Type B pancreatic cell (in vitro differentiated cells): ENCODE results near the gene SMIM38. TPM values are rescaled to one million over a fixed set of nuclear protein-coding genes. Genes with fewer than 3 reads are reported as not detected.
"Not testable (repeated sequence)": the region's sequence is repeated elsewhere in the genome, so short reads cannot be mapped to it uniquely, and the experiment has no call there.

Source experiments
- DNase-seq: peaks from one replicate; pipeline ENCODE4 v3.0.0; 2021; ENCODE audit warnings: mixed read lengths; ENCODE audit not compliant: unreplicated experiment; ENCODE audit errors: extremely low spot score
- H3K27ac Mint-ChIP-seq: 2 replicates; pipeline ENCODE4 v1.8.0; 2021; ENCODE audit warnings: mild to moderate bottlenecking, mixed read lengths
- H3K27me3 Mint-ChIP-seq: 2 replicates; pipeline ENCODE4 v1.8.0; 2021; ENCODE audit warnings: mixed read lengths
- H3K36me3 Mint-ChIP-seq: 2 replicates; pipeline ENCODE4 v1.8.0; 2021; ENCODE audit warnings: mixed read lengths
- H3K4me1 Mint-ChIP-seq: one replicate; pipeline ENCODE4 v1.8.0; 2021; ENCODE audit warnings: mixed read lengths; ENCODE audit not compliant: unreplicated experiment
- H3K4me3 Mint-ChIP-seq: 2 replicates; pipeline ENCODE4 v1.8.0; 2021; ENCODE audit warnings: mild to moderate bottlenecking, mixed read lengths
- H3K9me3 Mint-ChIP-seq: 2 replicates; pipeline ENCODE4 v1.8.0; 2021; ENCODE audit warnings: mixed read lengths
- CTCF ChIP-seq: fragments of 200-600 bp; sonication (generic); conservative IDR thresholded peaks from 2 replicates; pipeline ENCODE4 v1.5.0; 2021; ENCODE audit warnings: antibody characterized with exemption, mild to moderate bottlenecking
- total RNA-seq: library from RNA; stranded (reverse); gene quantifications from 2 replicates; pipeline ENCODE4 v1.2.1, GENCODE V29; 2021; ENCODE audit warnings: low replicate concordance

SMIM38 gene
- total RNA-seq, 1 donor from 2014 or later: 5.3 TPM

DNA sequence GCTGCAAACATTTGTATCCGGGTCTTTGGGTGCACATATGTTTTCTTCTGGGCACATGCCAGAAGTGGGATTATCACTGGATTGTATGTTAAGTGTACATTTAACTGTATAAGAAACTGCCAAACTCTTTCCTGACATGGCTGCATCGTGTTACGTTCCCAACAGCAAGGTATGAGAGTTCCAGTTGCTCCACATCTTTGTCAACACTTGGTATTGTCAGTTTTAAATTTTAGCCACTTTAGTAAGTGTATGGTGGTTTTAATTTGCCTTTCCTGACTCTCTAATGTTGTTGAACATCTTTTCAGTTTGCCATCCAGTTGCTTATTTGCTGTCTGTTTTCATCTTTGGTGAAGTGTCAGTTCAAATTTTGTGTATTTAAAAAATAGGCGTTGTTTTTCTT lies 22.5 kb upstream of the SMIM38 start:
- Mint-ChIP-seq H3K4me1 (peaks cover 5% of the 10 kb centered on the region), H3K4me3 (no peak overlapping the region), H3K27ac (no peak overlapping the region), H3K27me3 (no peaks in the 10 kb centered on the region), H3K36me3 (no peaks in the 10 kb centered on the region), H3K9me3 (peaks cover 6% of the 10 kb centered on the region)
- no peak for DNase-seq
- TF ChIP-seq CTCF: no peak

DNA sequence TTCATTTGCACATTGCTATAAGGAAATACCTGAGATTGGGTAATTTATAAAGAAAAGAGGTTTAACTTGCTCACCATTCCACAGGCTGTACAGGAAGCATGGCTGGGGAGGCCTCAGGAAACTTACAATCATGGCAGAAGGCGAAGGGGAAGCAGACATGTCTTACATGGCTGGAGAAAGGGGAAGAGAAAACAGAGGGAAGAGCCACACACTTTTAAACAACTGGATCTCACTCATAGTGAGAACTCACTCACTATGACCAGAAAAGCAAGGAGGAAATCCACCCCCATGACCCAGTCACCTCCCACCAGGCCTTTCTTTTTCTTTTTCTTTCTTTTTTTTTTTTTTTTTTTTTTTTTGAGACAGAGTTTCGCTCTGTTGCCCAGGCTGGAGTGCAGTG lies 21.6 kb upstream of the SMIM38 start:
- H3K4me3 Mint-ChIP-seq, H3K36me3 Mint-ChIP-seq, H3K27ac Mint-ChIP-seq, H3K27me3 Mint-ChIP-seq, DNase-seq, H3K4me1 Mint-ChIP-seq: not testable (repeated sequence)
- peaks cover 11% of the 10 kb centered on the region for H3K9me3 Mint-ChIP-seq

DNA sequence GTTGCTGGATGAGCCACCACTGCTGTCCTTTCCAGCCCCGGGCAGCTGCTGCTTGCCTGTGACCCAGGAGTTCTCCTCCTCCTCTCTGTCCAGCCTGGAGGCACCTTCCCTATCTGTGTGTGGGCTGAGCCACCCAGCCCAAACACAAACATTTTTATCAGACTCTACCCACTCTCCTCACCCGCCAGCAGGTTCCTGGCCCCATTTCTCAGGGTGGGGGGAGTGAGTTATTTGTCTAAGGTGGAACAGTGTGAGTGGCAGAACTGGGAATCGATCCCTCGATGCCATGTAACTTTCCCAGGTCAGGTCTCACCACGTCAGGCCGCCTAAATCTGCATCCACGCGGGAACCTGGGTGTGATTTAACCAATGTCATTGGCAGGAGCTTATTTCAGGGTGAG lies 20.8 kb upstream of the SMIM38 start:
- peaks cover 11% of the 10 kb centered on the region for H3K9me3 Mint-ChIP-seq
- no peak overlapping the region for H3K27ac Mint-ChIP-seq
- DNase-seq: peak; percentile 49
- H3K4me3 Mint-ChIP-seq: no peak overlapping the region
- H3K36me3 Mint-ChIP-seq: peaks cover 3% of the 10 kb centered on the region
- peaks cover 10% of the 10 kb centered on the region for H3K4me1 Mint-ChIP-seq
- TF ChIP-seq CTCF: no peak
- no peaks in the 10 kb centered on the region for H3K27me3 Mint-ChIP-seq

- H3K4me1 Mint-ChIP-seq: peaks cover 10% of the 10 kb centered on the region
- no peak overlapping the region for H3K27ac Mint-ChIP-seq
These were observed 20.0 kb upstream of the SMIM38 start for GRCh38 chr11:69135420-69136363.

GRCh38 chr11:69136471-69136870 lies 19.3 kb upstream of the SMIM38 start:
- Mint-ChIP-seq H3K4me1 (peaks cover 11% of the 10 kb centered on the region), H3K9me3 (peaks cover 11% of the 10 kb centered on the region), H3K4me3 (no peak overlapping the region), H3K27me3 (no peaks in the 10 kb centered on the region), H3K36me3 (peaks cover 3% of the 10 kb centered on the region), H3K27ac (no peak overlapping the region)
- no peak for DNase-seq
- no peak for TF ChIP-seq CTCF

More at GRCh38 chr11:69135420-69136363, 20.0 kb upstream of the SMIM38 start:
- peaks cover 11% of the 10 kb centered on the region for H3K9me3 Mint-ChIP-seq
- H3K4me3 Mint-ChIP-seq: no peak overlapping the region
- no peak for TF ChIP-seq CTCF
- no peaks in the 10 kb centered on the region for H3K27me3 Mint-ChIP-seq
- H3K36me3 Mint-ChIP-seq: peaks cover 3% of the 10 kb centered on the region
- DNase-seq: no peak

DNA sequence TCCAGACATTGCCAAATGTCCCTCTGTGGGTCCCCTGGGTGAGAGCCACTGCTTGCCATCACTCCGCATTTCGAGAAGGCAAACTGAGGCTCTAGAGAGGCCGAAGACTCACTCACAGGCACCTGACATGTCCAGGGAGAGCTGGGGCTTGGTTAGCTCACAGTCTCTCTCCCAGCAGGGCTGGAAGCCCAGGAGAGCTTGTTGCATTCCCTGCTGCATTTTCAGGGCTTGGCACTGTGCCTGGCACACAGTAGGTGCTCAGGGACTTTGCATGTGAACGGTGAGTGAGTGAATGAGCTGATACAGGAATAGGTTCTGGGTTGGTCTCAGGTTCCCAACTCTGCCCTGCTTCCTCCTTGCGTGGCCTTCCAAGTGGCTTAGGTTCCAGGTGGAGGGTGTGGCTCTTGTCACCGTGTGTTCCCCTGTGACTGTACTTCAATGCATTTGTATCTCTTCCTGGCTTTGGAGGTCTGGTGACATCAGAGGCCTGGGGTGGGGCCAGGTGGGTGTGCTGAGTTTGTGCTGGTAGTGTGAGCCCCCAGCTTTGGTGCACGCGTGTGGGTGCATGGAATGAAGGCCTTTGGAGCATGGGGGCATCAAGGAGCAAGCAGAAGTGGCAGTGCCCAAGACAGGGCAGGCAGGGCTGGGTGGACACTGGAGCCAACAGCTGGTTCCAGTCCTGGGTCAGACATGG lies 18.4 kb upstream of the SMIM38 start:
- Mint-ChIP-seq H3K27me3 (no peaks in the 10 kb centered on the region), H3K9me3 (peaks cover 11% of the 10 kb centered on the region), H3K4me1 (peaks cover 14% of the 10 kb centered on the region), H3K36me3 (peaks cover 3% of the 10 kb centered on the region), H3K4me3 (no peak overlapping the region), H3K27ac (peak overlapping the region; percentile 53)
- peak; percentile 61 for DNase-seq
- no peak for TF ChIP-seq CTCF
